ENCODE measurements around the gene PPIF.

PPIF gene

DNA sequence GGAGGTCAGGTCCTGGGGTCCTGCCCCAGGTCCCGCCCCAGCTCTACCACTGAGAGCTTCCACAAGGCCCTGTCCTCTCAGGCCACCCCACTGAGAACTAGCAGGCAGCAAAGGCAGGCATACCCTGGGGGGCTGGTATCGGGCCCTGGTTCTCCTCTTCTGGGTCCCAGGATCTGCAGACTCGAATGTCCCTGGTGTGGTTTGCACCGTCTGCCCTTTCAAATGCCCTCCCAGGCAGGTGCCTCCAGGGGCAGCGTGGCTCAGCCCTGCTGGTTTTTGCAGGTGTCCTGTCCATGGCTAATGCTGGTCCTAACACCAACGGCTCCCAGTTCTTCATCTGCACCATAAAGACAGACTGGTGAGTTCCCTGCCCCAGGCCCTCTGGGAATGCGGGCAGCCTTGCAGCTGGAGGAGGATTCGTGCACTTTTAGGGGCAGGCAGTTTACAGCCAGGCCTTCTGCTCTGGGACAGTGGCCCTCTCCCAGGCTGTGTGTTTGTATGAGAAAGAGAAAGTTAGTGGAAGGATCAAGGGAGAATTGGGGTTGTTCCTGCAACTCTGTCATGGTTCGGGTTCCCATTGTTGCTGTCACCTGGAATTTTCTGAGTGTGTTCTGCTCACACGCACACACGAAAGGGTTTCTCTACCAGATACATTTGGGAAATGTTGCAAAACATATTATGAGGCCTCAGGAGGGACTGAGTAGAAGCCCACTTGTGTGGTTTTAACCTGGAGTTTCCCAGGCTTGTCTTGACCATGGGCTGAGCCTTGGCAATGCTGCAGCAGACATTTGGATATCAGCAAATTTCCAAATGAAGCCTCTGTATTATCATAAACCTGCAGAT lies 5.0 kb downstream of the PPIF start:
- H3K4me1 ChIP-seq = peaks cover 31 to 90% (median 76%) of the 10 kb centered on the region in 10 experiments
- no peak overlapping the region; a peak in 1 of 20 replicates for H3K4me3 ChIP-seq
- peak overlapping the region in 1 of 11 experiments; percentile 16; a peak in 1 of 22 replicates for H3K9ac ChIP-seq
- peak overlapping the region in 5 of 11 experiments; percentile 68 to 99 (median 81); a peak in 10 of 22 replicates for H3K4me2 ChIP-seq
- H3K9me3 ChIP-seq (replicated peaks in 1 of 11) = peaks cover 0 to 10% (median 0%) of the 10 kb centered on the region in 11 experiments; a peak in 7 of 22 replicates
- H3K27me3 ChIP-seq = no peaks in the 10 kb centered on the region
- no peak for TF ChIP-seq Cebpa-rat (IDR thresholded peaks at IDR 0.05)
- 0 out of 22 replicates have a peak overlapping the region, but pooled peaks of 2 of the 11 experiments have one; percentile 2 to 30 for H3K27ac ChIP-seq
- peaks cover 74 to 90% (median 88%) of the 10 kb centered on the region in 11 experiments for H3K36me3 ChIP-seq
- peaks cover 76 to 98% (median 84%) of the 10 kb centered on the region in 11 experiments for H4K20me1 ChIP-seq

DNA sequence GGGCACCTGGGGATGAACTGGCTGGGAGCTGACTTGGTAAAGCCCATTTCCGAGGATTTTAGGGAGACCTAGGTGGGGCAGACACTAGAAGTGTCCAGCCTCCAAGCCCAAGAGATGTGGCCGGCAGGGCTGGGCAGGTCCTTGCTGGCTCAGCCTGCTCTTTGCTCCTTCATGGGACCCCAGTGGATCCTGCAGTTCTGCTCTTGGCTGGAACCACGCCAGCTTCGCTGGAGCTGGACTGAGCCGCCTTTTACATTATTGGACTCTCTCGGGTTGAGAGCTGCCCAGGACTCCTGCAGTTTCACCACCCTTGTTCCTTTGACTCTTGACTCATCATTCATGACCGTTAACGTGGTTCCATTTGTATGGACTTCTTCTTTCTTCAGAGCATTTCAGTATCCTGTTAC lies 5.7 kb downstream of the PPIF start:
- H3K4me2 ChIP-seq = peak overlapping the region in 6 of 11 experiments; percentile 25 to 99 (median 76); a peak in 11 of 22 replicates
- H3K27ac ChIP-seq = peak overlapping the region in 3 of 11 experiments; percentile 2 to 39 (median 30); a peak in 4 of 22 replicates
- H3K4me1 ChIP-seq = peaks cover 31 to 90% (median 75%) of the 10 kb centered on the region in 10 experiments
- H3K27me3 ChIP-seq = no peaks in the 10 kb centered on the region
- peaks cover 79 to 97% (median 94%) of the 10 kb centered on the region in 11 experiments for H3K36me3 ChIP-seq
- no peak for TF ChIP-seq Cebpa-rat (IDR thresholded peaks at IDR 0.05)
- peaks cover 0 to 12% (median 0%) of the 10 kb centered on the region in 11 experiments; a peak in 7 of 22 replicates for H3K9me3 ChIP-seq (replicated peaks in 1 of 11)
- H4K20me1 ChIP-seq = peaks cover 76 to 99% (median 84%) of the 10 kb centered on the region in 11 experiments
- no peak overlapping the region; a peak in 1 of 22 replicates for H3K9ac ChIP-seq
- H3K4me3 ChIP-seq = no peak overlapping the region; a peak in 1 of 20 replicates

DNA sequence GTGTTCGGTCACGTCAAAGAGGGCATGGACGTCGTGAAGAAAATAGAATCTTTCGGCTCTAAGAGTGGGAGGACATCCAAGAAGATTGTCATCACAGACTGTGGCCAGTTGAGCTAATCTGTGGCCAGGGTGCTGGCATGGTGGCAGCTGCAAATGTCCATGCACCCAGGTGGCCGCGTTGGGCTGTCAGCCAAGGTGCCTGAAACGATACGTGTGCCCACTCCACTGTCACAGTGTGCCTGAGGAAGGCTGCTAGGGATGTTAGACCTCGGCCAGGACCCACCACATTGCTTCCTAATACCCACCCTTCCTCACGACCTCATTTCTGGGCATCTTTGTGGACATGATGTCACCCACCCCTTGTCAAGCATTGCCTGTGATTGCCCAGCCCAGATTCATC lies 6.5 kb downstream of the PPIF start:
- peaks cover 24 to 82% (median 68%) of the 10 kb centered on the region in 10 experiments for H3K4me1 ChIP-seq
- TF ChIP-seq Cebpa-rat (IDR thresholded peaks at IDR 0.05) = no peak
- H4K20me1 ChIP-seq = peaks cover 70 to 92% (median 77%) of the 10 kb centered on the region in 11 experiments
- H3K36me3 ChIP-seq = peaks cover 78 to 97% (median 90%) of the 10 kb centered on the region in 11 experiments
- H3K27me3 ChIP-seq = no peaks in the 10 kb centered on the region
- H3K27ac ChIP-seq = peak overlapping the region in 3 of 11 experiments; percentile 39 to 65 (median 60); a peak in 4 of 22 replicates
- H3K9me3 ChIP-seq (replicated peaks in 1 of 11) = peaks cover 0 to 12% (median 0%) of the 10 kb centered on the region in 11 experiments; a peak in 7 of 22 replicates
- H3K4me3 ChIP-seq = peak overlapping the region in 1 of 10 experiments; percentile 39; a peak in 2 of 20 replicates
- H3K9ac ChIP-seq = 0 out of 22 replicates have a peak overlapping the region, but pooled peaks of 1 of the 11 experiments have one; percentile 52
- peak overlapping the region in 8 of 11 experiments; percentile 12 to 99 (median 69); a peak in 12 of 22 replicates for H3K4me2 ChIP-seq

DNA sequence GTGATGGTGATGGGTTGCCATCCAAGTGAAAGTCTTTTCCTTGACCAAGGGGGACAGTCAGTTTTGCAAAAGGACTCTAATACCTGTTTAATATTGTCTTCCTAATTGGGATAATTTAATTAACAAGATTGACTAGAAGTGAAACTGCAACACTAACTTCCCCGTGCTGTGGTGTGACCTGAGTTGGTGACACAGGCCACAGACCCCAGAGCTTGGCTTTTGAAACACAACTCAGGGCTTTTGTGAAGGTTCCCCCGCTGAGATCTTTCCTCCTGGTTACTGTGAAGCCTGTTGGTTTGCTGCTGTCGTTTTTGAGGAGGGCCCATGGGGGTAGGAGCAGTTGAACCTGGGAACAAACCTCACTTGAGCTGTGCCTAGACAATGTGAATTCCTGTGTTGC lies 6.9 kb downstream of the PPIF start:
- H3K9me3 ChIP-seq (replicated peaks in 1 of 11) = peaks cover 0 to 12% (median 0%) of the 10 kb centered on the region in 11 experiments; a peak in 7 of 22 replicates
- TF ChIP-seq Cebpa-rat (IDR thresholded peaks at IDR 0.05) = no peak
- peaks cover 73 to 97% (median 86%) of the 10 kb centered on the region in 11 experiments for H3K36me3 ChIP-seq
- H3K4me3 ChIP-seq = peak overlapping the region in 1 of 10 experiments; percentile 39; a peak in 1 of 20 replicates
- H3K4me1 ChIP-seq = peaks cover 20 to 78% (median 64%) of the 10 kb centered on the region in 10 experiments
- peak overlapping the region in 8 of 11 experiments; percentile 12 to 99 (median 69); a peak in 12 of 22 replicates for H3K4me2 ChIP-seq
- H3K9ac ChIP-seq = peak overlapping the region in 2 of 11 experiments; percentile 36 to 52; a peak in 4 of 22 replicates
- H3K27ac ChIP-seq = peak overlapping the region in 4 of 11 experiments; percentile 21 to 65 (median 50); a peak in 8 of 22 replicates
- H4K20me1 ChIP-seq = peaks cover 66 to 88% (median 73%) of the 10 kb centered on the region in 11 experiments
- no peaks in the 10 kb centered on the region for H3K27me3 ChIP-seq

DNA sequence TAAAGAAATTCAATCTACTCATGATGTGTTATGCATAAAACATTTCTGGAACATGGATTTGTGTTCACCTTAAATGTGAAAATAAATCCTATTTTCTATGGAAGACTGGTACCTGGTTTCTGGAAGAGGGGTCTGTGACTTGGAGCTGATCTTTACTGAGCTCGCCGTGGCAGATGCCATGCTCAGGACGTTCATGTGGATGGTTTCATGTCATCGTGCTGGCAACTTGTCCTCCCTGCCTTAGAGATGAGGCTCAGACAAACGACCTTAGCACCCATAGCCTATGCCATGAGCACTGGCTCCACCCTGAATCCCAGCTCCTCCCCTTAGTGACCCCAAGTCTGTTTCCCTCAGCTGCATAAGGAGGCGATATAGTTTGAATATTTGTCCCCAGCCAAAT lies 7.3 kb downstream of the PPIF start:
- H4K20me1 ChIP-seq = peaks cover 62 to 83% (median 68%) of the 10 kb centered on the region in 11 experiments
- peaks cover 15 to 73% (median 59%) of the 10 kb centered on the region in 10 experiments; a peak in 19 of 20 replicates for H3K4me1 ChIP-seq
- H3K9ac ChIP-seq = peak overlapping the region in 2 of 11 experiments; percentile 36 to 52; a peak in 3 of 22 replicates
- H3K9me3 ChIP-seq (replicated peaks in 1 of 11) = peaks cover 0 to 12% (median 0%) of the 10 kb centered on the region in 11 experiments; a peak in 7 of 22 replicates
- H3K27ac ChIP-seq = peak overlapping the region in 4 of 11 experiments; percentile 21 to 65 (median 50); a peak in 7 of 22 replicates
- peak overlapping the region in 7 of 11 experiments; percentile 4 to 99 (median 70); a peak in 14 of 22 replicates for H3K4me2 ChIP-seq
- no peaks in the 10 kb centered on the region for H3K27me3 ChIP-seq
- H3K36me3 ChIP-seq = peaks cover 69 to 92% (median 81%) of the 10 kb centered on the region in 11 experiments
- TF ChIP-seq Cebpa-rat (IDR thresholded peaks at IDR 0.05) = no peak
- H3K4me3 ChIP-seq = no peak overlapping the region

DNA sequence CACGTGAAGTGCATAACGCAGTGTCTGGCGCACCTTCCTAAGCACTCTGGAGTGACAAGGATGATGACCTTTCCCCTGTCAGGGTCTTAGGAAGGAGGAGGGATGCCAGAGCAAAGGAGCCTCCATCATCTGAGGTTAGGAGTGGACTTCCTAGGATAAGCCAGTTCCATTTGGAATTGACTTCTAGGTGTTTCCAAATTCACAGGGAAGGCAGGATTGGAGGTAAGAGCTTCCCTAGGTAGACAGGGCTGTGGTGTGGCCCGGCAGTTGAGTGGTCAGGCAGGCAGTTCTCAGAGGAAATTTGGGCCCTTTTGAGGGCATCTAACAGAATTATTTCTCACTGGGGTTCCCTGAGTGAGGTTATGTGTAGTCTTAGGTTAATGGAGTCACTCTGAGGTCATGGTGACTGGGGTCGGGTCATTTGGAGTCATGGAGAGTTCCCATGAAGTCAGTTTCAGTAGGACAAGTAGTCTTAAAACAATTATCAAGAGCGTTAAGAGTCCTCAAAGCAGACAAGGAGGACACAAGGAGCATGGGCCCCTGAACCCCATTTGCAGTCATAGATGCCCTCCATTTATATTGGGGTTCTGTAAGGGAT lies 8.2 kb downstream of the PPIF start:
- Histone ChIP-seq H3K4me3 (peak overlapping the region in 1 of 10 experiments; percentile 15; a peak in 1 of 20 replicates), H3K9me3 (replicated peaks in 1 of 11) (peaks cover 0 to 12% (median 0%) of the 10 kb centered on the region in 11 experiments; a peak in 7 of 22 replicates), H3K4me2 (peak overlapping the region in 10 of 11 experiments; percentile 2 to 99 (median 48); a peak in 14 of 22 replicates), H4K20me1 (peaks cover 53 to 74% (median 59%) of the 10 kb centered on the region in 11 experiments), H3K36me3 (peaks cover 60 to 83% (median 72%) of the 10 kb centered on the region in 11 experiments), H3K27me3 (no peaks in the 10 kb centered on the region), H3K4me1 (peaks cover 10 to 64% (median 50%) of the 10 kb centered on the region in 10 experiments; a peak in 19 of 20 replicates), H3K27ac (peak overlapping the region in 2 of 11 experiments; percentile 14 to 20; a peak in 5 of 22 replicates), H3K9ac (no peak overlapping the region)
- TF ChIP-seq Cebpa-rat (IDR thresholded peaks at IDR 0.05) = no peak

DNA sequence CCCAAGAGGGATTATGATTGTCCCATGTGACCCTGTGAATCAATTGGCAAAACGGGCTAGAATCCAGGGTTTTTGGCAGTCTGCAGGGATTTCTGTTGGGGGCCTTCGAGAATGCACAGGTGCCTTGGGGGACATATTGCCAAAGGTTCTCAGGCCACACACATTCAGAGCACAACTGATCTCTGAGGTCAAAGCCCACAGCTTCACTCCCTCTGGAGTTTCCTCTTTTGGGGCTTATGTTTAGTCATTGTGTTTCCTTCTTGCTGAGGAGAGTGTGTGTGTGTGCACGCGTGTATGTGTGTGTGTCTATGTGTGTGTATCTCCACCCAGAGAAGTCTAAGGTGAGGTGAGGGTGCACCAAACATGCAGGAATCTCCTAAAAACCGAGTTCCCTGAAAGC lies 8.8 kb downstream of the PPIF start:
- H3K4me2 ChIP-seq = peak overlapping the region in 10 of 11 experiments; percentile 2 to 99 (median 48); a peak in 14 of 22 replicates
- H3K36me3 ChIP-seq = peaks cover 54 to 78% (median 66%) of the 10 kb centered on the region in 11 experiments
- H3K27me3 ChIP-seq = no peaks in the 10 kb centered on the region
- H3K4me3 ChIP-seq = no peak overlapping the region
- H3K27ac ChIP-seq = peak overlapping the region in 2 of 11 experiments; percentile 14 to 20; a peak in 4 of 22 replicates
- peaks cover 47 to 68% (median 53%) of the 10 kb centered on the region in 11 experiments for H4K20me1 ChIP-seq
- peaks cover 0 to 12% (median 0%) of the 10 kb centered on the region in 11 experiments; a peak in 7 of 22 replicates for H3K9me3 ChIP-seq (replicated peaks in 1 of 11)
- H3K9ac ChIP-seq = no peak overlapping the region
- TF ChIP-seq Cebpa-rat (IDR thresholded peaks at IDR 0.05) = no peak
- peaks cover 10 to 59% (median 46%) of the 10 kb centered on the region in 10 experiments; a peak in 19 of 20 replicates for H3K4me1 ChIP-seq

DNA sequence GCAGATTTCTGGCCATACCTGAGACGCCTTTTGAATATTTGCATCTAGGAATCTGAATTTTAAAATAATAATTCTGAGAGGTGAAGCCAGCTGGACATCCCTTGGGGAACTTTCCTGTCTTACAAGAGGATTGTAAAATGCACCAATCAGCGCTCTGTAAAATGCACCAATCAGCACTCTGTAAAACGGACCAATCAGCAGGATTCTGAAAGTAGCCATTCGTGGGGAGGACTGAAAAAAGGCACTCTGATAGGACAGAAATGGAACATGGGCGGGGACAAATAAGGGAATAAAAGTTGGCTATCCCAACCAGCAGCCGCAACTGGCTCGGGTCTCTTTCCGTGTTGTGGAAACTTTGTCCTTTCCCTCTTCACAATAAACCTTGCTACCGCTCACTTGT lies 9.9 kb downstream of the PPIF start:
- H3K27ac ChIP-seq = no peak overlapping the region
- peaks cover 38 to 58% (median 43%) of the 10 kb centered on the region in 11 experiments for H4K20me1 ChIP-seq
- TF ChIP-seq Cebpa-rat (IDR thresholded peaks at IDR 0.05) = no peak
- H3K4me2 ChIP-seq = no peak overlapping the region
- peaks cover 10 to 48% (median 43%) of the 10 kb centered on the region in 10 experiments; a peak in 19 of 20 replicates for H3K4me1 ChIP-seq
- H3K36me3 ChIP-seq = peaks cover 43 to 67% (median 56%) of the 10 kb centered on the region in 11 experiments
- H3K9me3 ChIP-seq (replicated peaks in 1 of 11) = peaks cover 0 to 12% (median 0%) of the 10 kb centered on the region in 11 experiments; a peak in 7 of 22 replicates
- no peak overlapping the region for H3K9ac ChIP-seq
- H3K4me3 ChIP-seq = no peak overlapping the region
- H3K27me3 ChIP-seq = no peaks in the 10 kb centered on the region

Measured in BLaER1 treated with 17β-estradiol and CSF1 and Interleukin-3, amounts not matched to agents 10 nM and 100 nM (cell line).